ENCODE measurements around the gene INPP1. TPM values are rescaled to one million over a fixed set of nuclear protein-coding genes. Genes with fewer than 3 reads are reported as not detected.
"Not testable (repeated sequence)": the region's sequence is repeated elsewhere in the genome, so short reads cannot be mapped to it uniquely, and the experiment has no call there.

Gene INPP1
- total RNA-seq, 1 experiment from 2014 or later = 2.3 TPM

GRCh38 chr2:190357600-190357999, 14.2 kb downstream of the INPP1 start:
- Mint-ChIP-seq H3K4me3 (no peak overlapping the region), H3K36me3 (no peaks in the 10 kb centered on the region), H3K27me3 (ENCODE audit: low read depth) (no peaks in the 10 kb centered on the region), H3K9me3 (no peaks in the 10 kb centered on the region), H3K27ac (no peak overlapping the region), H3K4me1 (peaks cover 11% of the 10 kb centered on the region)
- no peak for TF ChIP-seq E2F4 (CRISPR knock-in tag; IDR thresholded peaks at IDR 0.05; ENCODE audit: borderline replicate concordance, low read depth)
- no peak for TF ChIP-seq ERG (CRISPR knock-in tag; IDR thresholded peaks at IDR 0.05)
- no peak for TF ChIP-seq PREB (CRISPR knock-in tag; IDR thresholded peaks at IDR 0.05; ENCODE audit: borderline replicate concordance)
- TF ChIP-seq SOX15 (CRISPR knock-in tag; IDR thresholded peaks at IDR 0.05) = no peak
- TF ChIP-seq USF2 (CRISPR knock-in tag; IDR thresholded peaks at IDR 0.05) = no peak
- TF ChIP-seq ZNF232 (CRISPR knock-in tag; IDR thresholded peaks at IDR 0.05) = no peak
- TF ChIP-seq JAZF1 (CRISPR knock-in tag; IDR thresholded peaks at IDR 0.05) = no peak
- TF ChIP-seq SMAD4 (CRISPR knock-in tag; IDR thresholded peaks at IDR 0.05) = no peak
- no peak for TF ChIP-seq MXD4 (CRISPR knock-in tag; IDR thresholded peaks at IDR 0.05; ENCODE audit: borderline replicate concordance)
- TF ChIP-seq NR3C1 (CRISPR knock-in tag; conservative IDR thresholded peaks at IDR 0.05; ENCODE audit: low read depth) = no peak
- TF ChIP-seq ZNF121 (CRISPR knock-in tag; IDR thresholded peaks at IDR 0.05) = no peak
- TF ChIP-seq, protein P1, sequence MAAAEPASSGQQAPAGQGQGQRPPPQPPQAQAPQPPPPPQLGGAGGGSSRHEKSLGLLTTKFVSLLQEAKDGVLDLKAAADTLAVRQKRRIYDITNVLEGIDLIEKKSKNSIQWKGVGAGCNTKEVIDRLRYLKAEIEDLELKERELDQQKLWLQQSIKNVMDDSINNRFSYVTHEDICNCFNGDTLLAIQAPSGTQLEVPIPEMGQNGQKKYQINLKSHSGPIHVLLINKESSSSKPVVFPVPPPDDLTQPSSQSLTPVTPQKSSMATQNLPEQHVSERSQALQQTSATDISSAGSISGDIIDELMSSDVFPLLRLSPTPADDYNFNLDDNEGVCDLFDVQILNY (CRISPR knock-in tag; IDR thresholded peaks at IDR 0.05) = no peak
- no peak for TF ChIP-seq MYBL2 (CRISPR knock-in tag; IDR thresholded peaks at IDR 0.05)
- no peak for TF ChIP-seq TP53 (CRISPR knock-in tag; IDR thresholded peaks at IDR 0.05)
- ChIA-PET POLR2A (no interaction called here), CTCF (no interaction called here)
- DNase-seq (ENCODE audit: low spot score) (no peak), ATAC-seq (no peak)

GRCh38 chr2:190358655-190359448, 15.5 kb downstream of the INPP1 start:
- CTCF ChIA-PET = not testable (repeated sequence)

GRCh38 chr2:190360561-190360960, 17.2 kb downstream of the INPP1 start:
- ATAC-seq (no peak), DNase-seq (ENCODE audit: low spot score) (no peak)
- H3K4me3 Mint-ChIP-seq = no peak overlapping the region
- ChIA-PET POLR2A (no interaction called here), CTCF (no interaction called here)
- H3K27me3 Mint-ChIP-seq (ENCODE audit: low read depth) = no peaks in the 10 kb centered on the region
- no peaks in the 10 kb centered on the region for H3K9me3 Mint-ChIP-seq
- peaks cover 11% of the 10 kb centered on the region for H3K4me1 Mint-ChIP-seq
- H3K36me3 Mint-ChIP-seq = no peaks in the 10 kb centered on the region
- no peak overlapping the region for H3K27ac Mint-ChIP-seq
- TF ChIP-seq CREM (CRISPR knock-in tag; IDR thresholded peaks at IDR 0.05) (no peak), ZNF121 (CRISPR knock-in tag; IDR thresholded peaks at IDR 0.05) (no peak), FOXK1 (CRISPR knock-in tag; IDR thresholded peaks at IDR 0.05) (no peak), FOXP1 (CRISPR knock-in tag; IDR thresholded peaks at IDR 0.05; ENCODE audit: borderline replicate concordance) (no peak), GRHL2 (CRISPR knock-in tag; IDR thresholded peaks at IDR 0.05; ENCODE audit: insufficient replicate concordance, severe bottlenecking) (no peak), JAZF1 (CRISPR knock-in tag; IDR thresholded peaks at IDR 0.05) (no peak), CREB1 (CRISPR knock-in tag; IDR thresholded peaks at IDR 0.05) (no peak), PRRX2 (CRISPR knock-in tag; IDR thresholded peaks at IDR 0.05) (no peak), KAT7 (CRISPR knock-in tag; IDR thresholded peaks at IDR 0.05; ENCODE audit: borderline replicate concordance) (no peak), SMAD4 (CRISPR knock-in tag; IDR thresholded peaks at IDR 0.05) (no peak), FOXP4 (CRISPR knock-in tag; IDR thresholded peaks at IDR 0.05) (no peak), JUN (CRISPR knock-in tag; IDR thresholded peaks at IDR 0.05) (no peak)
- TF ChIP-seq, protein P2, sequence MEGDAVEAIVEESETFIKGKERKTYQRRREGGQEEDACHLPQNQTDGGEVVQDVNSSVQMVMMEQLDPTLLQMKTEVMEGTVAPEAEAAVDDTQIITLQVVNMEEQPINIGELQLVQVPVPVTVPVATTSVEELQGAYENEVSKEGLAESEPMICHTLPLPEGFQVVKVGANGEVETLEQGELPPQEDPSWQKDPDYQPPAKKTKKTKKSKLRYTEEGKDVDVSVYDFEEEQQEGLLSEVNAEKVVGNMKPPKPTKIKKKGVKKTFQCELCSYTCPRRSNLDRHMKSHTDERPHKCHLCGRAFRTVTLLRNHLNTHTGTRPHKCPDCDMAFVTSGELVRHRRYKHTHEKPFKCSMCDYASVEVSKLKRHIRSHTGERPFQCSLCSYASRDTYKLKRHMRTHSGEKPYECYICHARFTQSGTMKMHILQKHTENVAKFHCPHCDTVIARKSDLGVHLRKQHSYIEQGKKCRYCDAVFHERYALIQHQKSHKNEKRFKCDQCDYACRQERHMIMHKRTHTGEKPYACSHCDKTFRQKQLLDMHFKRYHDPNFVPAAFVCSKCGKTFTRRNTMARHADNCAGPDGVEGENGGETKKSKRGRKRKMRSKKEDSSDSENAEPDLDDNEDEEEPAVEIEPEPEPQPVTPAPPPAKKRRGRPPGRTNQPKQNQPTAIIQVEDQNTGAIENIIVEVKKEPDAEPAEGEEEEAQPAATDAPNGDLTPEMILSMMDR (IDR thresholded peaks at IDR 0.05) = no peak

More at GRCh38 chr2:190358655-190359448, 15.5 kb downstream of the INPP1 start:
- DNase-seq (ENCODE audit: low spot score); H3K4me3 Mint-ChIP-seq; H3K27ac Mint-ChIP-seq; H3K36me3 Mint-ChIP-seq; ATAC-seq; POLR2A ChIA-PET; H3K9me3 Mint-ChIP-seq; H3K27me3 Mint-ChIP-seq (ENCODE audit: low read depth): not testable (repeated sequence)
- peaks cover 11% of the 10 kb centered on the region for H3K4me1 Mint-ChIP-seq

All from WTC11 (cell line).